SK-N-MC (cell line): Measurements from ENCODE around the gene TIMM23.
"Not testable (repeated sequence)": the region's sequence is repeated elsewhere in the genome, so short reads cannot be mapped to it uniquely, and the experiment has no call there.

Experiments
- EZH2 ChIP-seq: fragments of 200-600 bp; sonication (generic); IDR thresholded peaks from one replicate; pipeline ENCODE4 v1.6.1; 2017; ENCODE audit warnings: antibody characterized with exemption
- POLR2AphosphoS5 ChIP-seq: IDR thresholded peaks from 2 replicates; pipeline ENCODE4 v1.6.1; 2012; ENCODE audit warnings: mild to moderate bottlenecking, low read depth, low read length, borderline replicate concordance

GRCh38 chr10:45948801-45949200 is 23.5 kb upstream of the TIMM23 start:
- not testable (repeated sequence) for TF ChIP-seq EZH2, POLR2AphosphoS5
